Stimulated activated CD8-positive, alpha-beta memory T cell treated with anti-CD3 and anti-CD28 coated beads, Interleukin-15, amount 100 ng/mL, for 4 hours (primary cell): Measurements from ENCODE around the gene CACNA1C.
"Not testable (repeated sequence)": the region's sequence is repeated elsewhere in the genome, so short reads cannot be mapped to it uniquely, and the experiment has no call there.

Source experiments
- DNase-seq, 2 donors: peaks; one replicate each; pipeline ENCODE4 v3.0.0-alpha.2; 2020; ENCODE audit warnings: low read depth in 2 of 2

CACNA1C gene

GRCh38 chr12:2668816-2669215 is 616.0 kb downstream of the CACNA1C start:
- DNase-seq, result no peak

GRCh38 chr12:2669560-2669959 is 616.8 kb downstream of the CACNA1C start:
- no peak for DNase-seq

- no peak for DNase-seq
Observed at GRCh38 chr12:2672863-2673262, 620.1 kb downstream of the CACNA1C start.

GRCh38 chr12:2673966-2674810 is 621.4 kb downstream of the CACNA1C start:
- DNase-seq, result no peak

GRCh38 chr12:2675776-2676175 is 623.0 kb downstream of the CACNA1C start:
- DNase-seq, result no peak

- DNase-seq, result no peak
Observed at GRCh38 chr12:2677142-2677880, 624.5 kb downstream of the CACNA1C start.

GRCh38 chr12:2678426-2678825 is 625.6 kb downstream of the CACNA1C start:
- no peak for DNase-seq

- DNase-seq, result no peak
Observed at GRCh38 chr12:2679068-2679815, 626.5 kb downstream of the CACNA1C start.

GRCh38 chr12:2679816-2680675 is 627.3 kb downstream of the CACNA1C start:
- no peak for DNase-seq

- DNase-seq, result no peak
Observed at GRCh38 chr12:2680676-2681039, 627.9 kb downstream of the CACNA1C start.

- no peak for DNase-seq
Observed at GRCh38 chr12:2681450-2682205, 628.8 kb downstream of the CACNA1C start.

GRCh38 chr12:2682296-2683251 is 629.8 kb downstream of the CACNA1C start:
- no peak for DNase-seq

- DNase-seq, result no peak
Observed at GRCh38 chr12:2683283-2684025, 630.7 kb downstream of the CACNA1C start.

GRCh38 chr12:2684026-2684325 is 631.2 kb downstream of the CACNA1C start:
- DNase-seq, result not testable (repeated sequence)

GRCh38 chr12:2685620-2686279 is 633.0 kb downstream of the CACNA1C start:
- DNase-seq, result not testable (repeated sequence)

- no peak for DNase-seq
Observed at GRCh38 chr12:2686280-2686646, 633.5 kb downstream of the CACNA1C start.

- DNase-seq, result no peak
Observed at GRCh38 chr12:2687058-2687457, 634.3 kb downstream of the CACNA1C start.

- no peak for DNase-seq
Observed at GRCh38 chr12:2687726-2688125, 634.9 kb downstream of the CACNA1C start.
